Motor neuron (in vitro differentiated cells): ENCODE results near the gene KRTAP17-1. TPM values are rescaled to one million over a fixed set of nuclear protein-coding genes. Genes with fewer than 3 reads are reported as not detected.
A peak's percentile ranks its signal among the peaks of the same experiment; 100 is the strongest.
"Not testable (repeated sequence)": the region's sequence is repeated elsewhere in the genome, so short reads cannot be mapped to it uniquely, and the experiment has no call there.

Experiments
- ATAC-seq, 8 experiments: fragments of 200-7000 bp; cut with Tn5 transposase; replicated peaks in 6 of 8; 2 replicates each; pipeline ENCODE4 v1.8.0; 2021; ENCODE audit warnings: mild to moderate bottlenecking in 8 of 8, moderate library complexity in 8 of 8
- H3K27ac ChIP-seq, 2 donors: fragments of 250-450 bp; sonication (Bioruptor Pico); 2 replicates each; pipeline ENCODE4 v1.9.0; 2021; ENCODE audit warnings: antibody characterized with exemption in 2 of 2, mild to moderate bottlenecking in 2 of 2, moderate library complexity in 1 of 2
- H3K4me1 ChIP-seq, 2 donors: fragments of 250-450 bp; sonication (Bioruptor Pico); replicated peaks in 1 of 2; 2 replicates each; pipeline ENCODE4 v1.6.1; 2021; ENCODE audit warnings: antibody characterized with exemption in 2 of 2, mild to moderate bottlenecking in 2 of 2, moderate library complexity in 1 of 2
- H3K4me3 ChIP-seq, 5 donors: fragments of 250-450 bp; sonication (Bioruptor Pico); 2 replicates each; pipeline ENCODE4 v1.9.0; 2021; ENCODE audit warnings: antibody characterized with exemption in 5 of 5, mild to moderate bottlenecking in 5 of 5, moderate library complexity in 4 of 5
- WGBS, 10 experiments: fragments of 450-650 bp; shearing (Covaris generic); methylation state at CpG; one replicate each; pipeline ENCODE4 v1.0.0; 2022; 5-methylcytosine and 5-hydroxymethylcytosine counted together
- in situ Hi-C, 9 experiments: fragments of 400-800 bp; cut with MboI; loops; one replicate each; pipeline ENCODE4 v1.15.0; 2021; ENCODE audit warnings: low sequenced_read_pairs in 9 of 9, low pct_unique_long_range_greater_than_20kb in 2 of 9; ENCODE audit not compliant: unreplicated experiment in 9 of 9
- total RNA-seq, 8 experiments: library from RNA; unstranded; fragments of 300-600 nt; gene quantifications; 2 replicates each; pipeline versions ENCODE4 v1.2.3 to v1.2.4, GENCODE V29; 2022

KRTAP17-1 gene, protein sequence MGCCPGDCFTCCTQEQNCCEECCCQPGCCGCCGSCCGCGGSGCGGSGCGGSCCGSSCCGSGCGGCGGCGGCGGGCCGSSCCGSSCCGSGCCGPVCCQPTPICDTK
- total RNA-seq = under 1 TPM in 1 of 8 experiments, not detected in 7; 0.57 TPM

DNA sequence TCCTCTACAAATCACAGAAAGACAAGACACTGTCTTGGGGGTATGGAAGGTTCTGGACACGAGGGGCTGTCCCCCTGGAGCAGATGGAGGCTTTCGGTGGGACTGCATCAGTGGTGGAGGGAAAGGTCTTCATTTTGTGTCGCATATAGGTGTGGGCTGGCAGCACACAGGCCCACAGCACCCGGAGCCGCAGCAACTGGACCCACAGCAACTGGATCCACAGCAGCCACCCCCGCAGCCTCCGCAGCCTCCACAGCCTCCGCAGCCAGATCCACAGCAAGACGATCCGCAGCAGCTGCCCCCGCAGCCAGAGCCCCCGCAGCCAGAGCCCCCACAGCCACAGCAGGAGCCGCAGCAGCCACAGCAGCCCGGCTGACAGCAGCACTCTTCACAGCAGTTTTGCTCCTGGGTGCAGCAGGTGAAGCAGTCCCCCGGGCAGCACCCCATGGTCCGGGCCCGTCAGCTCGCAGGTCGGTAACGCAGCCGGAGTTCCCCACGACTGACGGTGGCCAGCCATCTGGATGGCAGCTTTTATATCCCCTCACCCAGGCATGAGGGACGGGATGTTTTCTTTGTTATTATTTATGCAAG lies at the start of gene KRTAP17-1:
KRTAP17-1 (minus strand) TSS at position 507 of the 591 bp plus-strand sequence; CDS start at position 447, 60 bp downstream.
- Histone ChIP-seq H3K4me1 (no peaks in the 10 kb centered on the region), H3K4me3 (no peak within 1 kb of the TSS), H3K27ac (no peak within 1 kb of the TSS)
- no peak for ATAC-seq
- WGBS, 10 experiments = 0 to 100% (median 80%) methylated on average over 1 to 11 of the region's 24 CpGs; no CpG with 5 or more reads in 3 of the 10 experiments
- in situ Hi-C loops = loop anchor here in 1 of 9 experiments (25.0 kb wide), 1 partner anchor 403 kb away; no protein-coding TSS in a partner anchor

DNA sequence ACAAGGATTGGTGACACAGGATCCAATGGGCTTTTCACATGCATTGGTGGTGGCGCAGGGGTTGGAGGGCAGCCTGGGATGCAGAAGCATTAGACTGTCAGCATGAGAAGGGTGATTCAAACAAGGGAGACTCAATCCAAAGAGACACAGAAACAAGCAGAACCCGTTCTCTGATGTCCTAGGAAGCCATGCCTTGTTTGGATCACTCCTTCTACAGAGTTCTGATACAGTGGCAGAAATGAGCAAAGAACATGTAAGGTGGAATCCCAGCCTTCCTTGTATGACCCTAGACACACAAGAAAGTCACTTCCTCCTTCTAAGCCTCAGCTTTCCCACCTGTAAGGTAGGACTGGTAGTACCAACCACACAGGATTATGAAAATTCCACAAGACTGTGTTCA lies 48.4 kb upstream of the KRTAP17-1 start:
- H3K4me3 ChIP-seq = no peak overlapping the region
- no peak overlapping the region for H3K27ac ChIP-seq
- ATAC-seq = no peak
- H3K4me1 ChIP-seq = no peaks in the 10 kb centered on the region
- WGBS, 10 experiments = 0 to 80% (median 14%) methylated on average over 1 of the region's 2 CpGs; no CpG with 5 or more reads in 5 of the 10 experiments
- in situ Hi-C loops = no loop called here

DNA sequence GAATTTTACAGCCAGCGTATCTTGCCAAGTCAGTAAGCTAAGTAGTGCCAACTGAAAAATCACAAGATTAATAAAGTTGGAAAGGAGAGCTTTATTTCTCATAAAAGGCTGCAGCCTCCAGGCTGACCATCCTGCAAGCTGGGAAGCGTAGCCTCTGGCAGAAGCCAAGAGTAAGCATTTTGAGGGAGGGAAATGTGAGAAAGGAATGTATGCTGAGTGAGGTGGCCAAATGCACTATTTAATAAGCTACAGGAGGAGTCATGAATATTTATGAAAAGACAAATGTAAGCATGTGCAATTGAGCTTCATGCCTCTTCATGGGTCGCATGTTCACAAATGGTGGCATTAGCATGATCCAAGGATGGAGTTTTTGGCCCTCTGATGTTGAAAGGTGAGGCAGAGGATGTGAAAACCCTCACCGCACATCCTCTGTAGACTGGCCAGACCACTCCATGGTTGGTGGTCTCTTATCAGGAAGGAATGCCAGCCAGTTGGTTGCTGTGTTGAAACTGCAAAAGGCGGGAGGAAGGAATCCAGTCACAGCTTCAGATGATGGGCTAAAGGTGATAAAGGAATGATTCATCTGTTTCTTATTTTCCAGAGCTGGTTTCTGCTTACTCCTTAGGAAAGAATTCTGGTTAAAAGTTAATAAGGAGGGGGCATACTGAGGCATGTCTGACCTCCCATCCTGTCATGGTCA lies 44.9 kb upstream of the KRTAP17-1 start:
- no peak overlapping the region for H3K27ac ChIP-seq

DNA sequence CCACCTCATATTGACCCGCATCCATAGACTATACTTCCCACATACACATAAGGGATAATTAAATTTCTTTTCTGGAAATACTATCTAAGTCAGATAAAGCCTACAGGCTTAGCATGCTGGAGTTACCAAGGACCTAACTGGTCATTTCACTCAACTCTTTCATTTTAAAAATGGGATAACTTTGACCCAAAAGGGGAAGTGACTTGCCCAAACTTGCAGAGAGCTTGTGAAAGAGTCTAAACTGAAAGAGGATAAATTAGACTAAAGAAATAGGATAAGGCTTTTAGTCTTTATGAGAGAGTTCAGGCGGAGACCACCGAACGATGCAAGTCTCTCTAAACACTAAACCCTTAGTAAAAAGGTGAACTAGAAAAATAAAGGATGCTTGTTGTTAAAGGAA lies 39.0 kb upstream of the KRTAP17-1 start:
- Histone ChIP-seq H3K4me1 (no peaks in the 10 kb centered on the region), H3K27ac (no peak overlapping the region), H3K4me3 (no peak overlapping the region)
- in situ Hi-C loops = no loop called here
- no peak for ATAC-seq
- 75 to 100% (median 94%) methylated on average over 3 to 4 of the region's 4 CpGs for WGBS, 10 experiments

More for the DNA sequence above, 44.9 kb upstream of the KRTAP17-1 start:
- ATAC-seq = peak in 1 of 8 experiments; percentile 53
- in situ Hi-C loops = no loop called here
- no peak overlapping the region for H3K4me3 ChIP-seq
- 40 to 100% (median 75%) methylated on average over 1 to 5 of the region's 5 CpGs; no CpG with 5 or more reads in 1 of the 10 experiments for WGBS, 10 experiments
- H3K4me1 ChIP-seq = no peaks in the 10 kb centered on the region

DNA sequence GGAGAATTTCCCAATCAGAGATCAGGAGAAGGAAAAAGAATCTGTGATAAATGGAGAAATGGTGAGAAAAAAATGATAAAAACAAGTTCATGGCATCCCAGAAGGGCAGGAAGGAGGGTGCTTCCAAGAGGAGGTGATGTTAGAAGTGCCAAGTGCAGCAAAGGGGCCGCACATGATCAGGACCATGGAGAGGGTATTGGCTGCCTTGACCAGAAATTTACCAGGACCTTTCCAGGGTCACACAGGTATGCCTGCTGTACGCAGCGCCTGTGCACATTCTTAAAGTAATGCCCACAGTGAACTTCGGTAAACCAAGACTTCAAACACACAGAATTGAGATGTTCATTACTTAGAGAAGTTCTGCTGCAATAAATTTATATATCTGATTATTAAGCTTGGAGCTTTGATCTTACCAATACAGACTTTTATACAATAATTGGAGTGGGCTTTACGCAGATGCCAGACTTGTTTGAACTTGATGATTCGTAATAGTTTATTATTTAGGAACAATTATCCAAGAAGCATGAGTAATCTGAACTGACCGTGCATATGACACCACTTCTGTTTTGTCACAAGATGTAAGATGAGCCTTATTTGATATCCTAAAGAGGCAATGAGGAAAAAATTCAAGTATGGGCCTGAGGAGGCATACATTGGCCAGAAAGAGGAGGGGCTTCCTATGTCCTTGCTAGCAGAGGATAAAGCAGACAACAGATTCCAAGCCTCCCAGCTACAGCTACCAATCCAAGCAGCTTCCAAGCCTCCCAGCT lies 37.3 kb upstream of the KRTAP17-1 start:
- in situ Hi-C loops = no loop called here
- no peak overlapping the region for H3K27ac ChIP-seq
- H3K4me1 ChIP-seq = no peaks in the 10 kb centered on the region
- H3K4me3 ChIP-seq = no peak overlapping the region
- 6 to 87% (median 66%) methylated on average over 1 to 7 of the region's 7 CpGs for WGBS, 10 experiments
- no peak for ATAC-seq

DNA sequence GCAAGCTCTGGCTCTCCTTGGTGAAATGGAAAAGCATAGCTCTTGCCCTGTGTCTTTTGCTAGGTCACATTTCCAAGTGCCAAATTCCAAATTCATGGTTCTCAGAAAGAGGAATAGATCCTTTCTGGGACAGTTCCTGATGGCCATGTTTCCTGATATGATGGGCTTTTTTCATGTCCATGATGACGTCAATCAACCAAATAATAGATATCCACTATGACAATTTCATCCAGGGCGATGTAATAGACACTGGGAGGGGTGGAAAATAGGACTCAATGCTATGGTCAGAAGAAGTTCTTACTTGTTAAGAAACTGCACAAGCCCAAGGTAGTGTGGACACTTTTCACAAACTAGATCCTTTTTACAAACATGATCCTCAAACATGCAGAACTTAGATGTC lies 35.7 kb upstream of the KRTAP17-1 start:
- Histone ChIP-seq H3K27ac (no peak overlapping the region), H3K4me3 (no peak overlapping the region), H3K4me1 (no peaks in the 10 kb centered on the region)
- WGBS, 10 experiments = 0 to 100% (median 80%) methylated on average over 1 to 2 of the region's 2 CpGs; no CpG with 5 or more reads in 1 of the 10 experiments
- in situ Hi-C loops = no loop called here
- no peak for ATAC-seq

DNA sequence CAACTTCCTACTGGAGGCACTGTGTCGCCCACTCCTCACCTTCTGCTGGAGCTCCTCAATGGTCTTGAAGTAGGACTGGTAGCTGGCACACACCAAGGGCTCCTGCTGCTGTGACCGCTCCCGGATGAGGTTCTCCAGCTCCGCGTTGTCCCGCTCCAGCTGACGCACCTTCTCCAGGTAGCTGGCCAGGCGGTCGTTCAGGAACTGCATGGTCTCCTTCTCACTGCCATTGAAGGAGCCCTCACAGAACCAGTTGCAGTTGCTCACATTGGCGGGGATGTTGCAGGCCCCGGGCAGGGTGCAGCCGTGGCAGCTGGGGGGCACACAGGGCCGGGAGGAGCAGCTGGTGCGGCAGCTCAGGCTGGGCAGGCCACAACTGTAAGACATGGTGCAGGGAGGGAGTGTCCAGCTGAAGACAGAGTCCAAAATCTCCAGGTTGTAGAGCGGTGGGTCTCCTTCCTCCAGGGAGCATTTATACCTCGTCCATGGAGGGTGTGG lies 34.9 kb upstream of the KRTAP17-1 start, which contains the start of gene KRT33A:
KRT33A (minus strand) TSS at position 448 of the 498 bp plus-strand sequence; CDS start at position 387, 61 bp downstream.
- H3K27ac ChIP-seq, H3K4me3 ChIP-seq, H3K4me1 ChIP-seq, ATAC-seq, in situ Hi-C loops: not testable (repeated sequence)
- 71 to 92% methylated on average over 5 to 8 of the region's 16 CpGs; no CpG with 5 or more reads in 8 of the 10 experiments for WGBS, 10 experiments

DNA sequence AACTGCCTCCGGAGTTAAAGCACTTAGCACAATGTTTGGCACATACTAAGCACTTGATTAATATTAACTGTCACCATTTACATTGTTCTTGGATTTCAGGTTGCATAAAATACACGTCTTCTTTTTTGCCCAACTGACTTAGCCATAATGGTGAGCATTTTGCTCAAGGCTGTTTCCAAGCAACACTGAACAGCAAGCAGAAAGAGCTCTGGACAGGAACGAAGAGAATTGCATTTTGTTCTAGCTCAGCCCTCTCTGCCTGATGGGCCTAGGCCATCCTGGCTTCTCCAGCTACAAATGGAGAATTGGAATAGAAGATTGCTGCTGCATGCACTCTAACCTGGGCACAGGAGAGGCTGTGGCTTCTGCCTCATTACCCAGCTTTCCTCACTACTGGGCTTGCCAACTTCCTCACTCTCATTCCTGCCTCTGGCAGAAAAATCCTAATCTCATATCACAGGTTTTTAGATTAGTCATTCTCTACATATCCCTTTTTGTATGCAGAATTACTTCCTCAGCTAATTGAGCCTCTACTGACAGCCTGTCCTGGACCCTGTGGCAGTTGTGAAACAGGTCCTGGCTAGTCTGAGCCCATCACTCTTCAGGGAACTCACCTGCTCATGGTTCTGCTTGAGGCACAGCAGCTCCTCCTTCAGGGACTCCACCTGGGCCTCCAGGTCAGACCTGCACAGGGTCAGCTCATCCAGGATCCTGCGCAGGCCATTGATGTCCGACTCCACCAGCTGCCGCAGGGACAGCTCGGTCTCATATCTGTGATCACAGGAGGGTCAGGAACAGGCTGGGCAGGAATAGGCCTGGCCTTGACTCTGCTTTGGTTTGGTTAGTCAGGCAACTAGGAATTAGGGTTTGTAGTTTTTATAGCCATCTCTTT lies 32.6 kb upstream of the KRTAP17-1 start:
- no peak overlapping the region for H3K4me3 ChIP-seq
- peak in 3 of 8 experiments; percentile 27 to 65 (median 38) for ATAC-seq
- H3K4me1 ChIP-seq = no peaks in the 10 kb centered on the region
- no peak overlapping the region for H3K27ac ChIP-seq
- in situ Hi-C loops = loop anchor here in 1 of 9 experiments (25.0 kb wide), 1 partner anchor 164 kb away; the partner anchor contains the start of genes KRT13 and KRT15
- WGBS, 10 experiments = 35 to 100% (median 61%) methylated on average over 1 to 7 of the region's 7 CpGs

DNA sequence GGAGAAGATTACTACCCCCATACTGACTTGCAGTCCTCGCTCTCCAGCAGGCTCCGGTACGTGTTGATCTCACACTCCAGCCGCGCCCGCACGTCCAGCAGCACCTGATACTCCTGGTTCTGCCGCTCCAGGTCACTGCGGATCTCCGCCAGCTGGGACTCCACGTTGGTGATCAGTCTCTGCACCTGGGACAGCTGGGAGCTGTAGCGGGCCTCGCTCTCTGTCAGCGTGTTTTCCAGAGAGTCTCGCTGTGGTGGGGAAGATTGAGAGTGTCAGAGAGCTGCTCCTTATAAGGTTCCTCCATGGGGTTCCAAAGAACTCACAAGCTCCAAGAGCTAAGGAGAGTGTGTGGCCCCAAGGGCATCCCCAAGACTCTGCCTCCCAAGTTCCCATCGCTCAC lies 30.9 kb upstream of the KRTAP17-1 start:
- not testable (repeated sequence) for H3K27ac ChIP-seq, ATAC-seq, H3K4me3 ChIP-seq, H3K4me1 ChIP-seq
- in situ Hi-C loops = loop anchor here in 1 of 9 experiments (25.0 kb wide), 1 partner anchor 166 kb away; the partner anchor contains the start of genes KRT13 and KRT15
- 83 to 100% (median 93%) methylated on average over 2 to 8 of the region's 16 CpGs; no CpG with 5 or more reads in 6 of the 10 experiments for WGBS, 10 experiments

DNA sequence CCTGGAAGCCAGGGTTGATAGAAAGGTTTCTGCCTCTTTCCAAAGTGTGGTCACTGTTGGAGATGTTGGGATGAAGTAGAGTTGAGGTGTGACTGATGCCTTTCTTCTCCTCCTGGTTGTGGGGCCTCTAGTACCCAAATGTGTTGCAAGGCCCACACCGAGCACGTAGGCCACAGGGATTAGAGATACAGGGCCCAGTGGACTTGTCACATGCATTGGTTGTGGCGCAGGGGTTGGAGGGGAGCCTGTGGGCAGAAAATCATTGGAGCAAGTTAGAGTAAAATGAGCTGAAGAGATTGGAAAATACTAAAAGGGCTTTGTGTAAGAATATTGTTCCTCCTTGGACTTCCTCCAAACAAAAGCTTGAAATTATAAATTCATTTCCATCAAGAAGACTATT lies 30.5 kb upstream of the KRTAP17-1 start:
- no peak for ATAC-seq
- no peak overlapping the region for H3K27ac ChIP-seq
- WGBS, 10 experiments = 40 to 100% (median 87%) methylated on average over 1 to 3 of the region's 3 CpGs; no CpG with 5 or more reads in 5 of the 10 experiments
- in situ Hi-C loops = loop anchor here in 1 of 9 experiments (25.0 kb wide), 1 partner anchor 166 kb away; the partner anchor contains the start of genes KRT13 and KRT15
- no peak overlapping the region for H3K4me3 ChIP-seq
- no peaks in the 10 kb centered on the region for H3K4me1 ChIP-seq

DNA sequence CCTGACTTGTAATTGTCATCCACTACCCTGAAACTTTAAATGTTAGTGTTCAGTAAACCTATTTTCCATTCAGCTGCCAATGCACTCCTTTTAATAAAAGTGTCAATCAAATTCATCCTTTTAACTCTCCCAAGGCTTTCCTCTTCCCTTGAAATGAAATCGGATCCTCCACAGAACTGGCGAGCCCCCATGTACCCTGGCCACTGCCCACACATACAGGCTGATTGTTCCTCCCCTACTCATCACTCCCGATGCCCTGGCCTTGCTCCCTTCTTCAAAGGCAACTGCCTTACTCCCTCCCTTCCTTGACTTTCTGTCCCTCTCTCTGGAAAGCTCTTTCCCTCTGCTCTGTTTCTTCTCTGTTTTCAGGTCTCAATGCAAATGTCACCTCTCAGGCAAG lies 27.5 kb upstream of the KRTAP17-1 start:
- 0 to 83% (median 67%) methylated on average over 1 to 3 of the region's 3 CpGs; no CpG with 5 or more reads in 1 of the 10 experiments for WGBS, 10 experiments
- in situ Hi-C loops = loop anchor here in 1 of 9 experiments (25.0 kb wide), 1 partner anchor 169 kb away; the partner anchor contains the start of genes KRT13 and KRT15
- ATAC-seq = no peak

More for the DNA sequence above, 27.5 kb upstream of the KRTAP17-1 start:
- Histone ChIP-seq H3K4me1 (no peaks in the 10 kb centered on the region), H3K27ac (no peak overlapping the region), H3K4me3 (no peak overlapping the region)
